ENCODE results near the gene SLC39A8.
A peak's percentile ranks its signal among the peaks of the same experiment; 100 is the strongest.

The SLC39A8 gene

DNA sequence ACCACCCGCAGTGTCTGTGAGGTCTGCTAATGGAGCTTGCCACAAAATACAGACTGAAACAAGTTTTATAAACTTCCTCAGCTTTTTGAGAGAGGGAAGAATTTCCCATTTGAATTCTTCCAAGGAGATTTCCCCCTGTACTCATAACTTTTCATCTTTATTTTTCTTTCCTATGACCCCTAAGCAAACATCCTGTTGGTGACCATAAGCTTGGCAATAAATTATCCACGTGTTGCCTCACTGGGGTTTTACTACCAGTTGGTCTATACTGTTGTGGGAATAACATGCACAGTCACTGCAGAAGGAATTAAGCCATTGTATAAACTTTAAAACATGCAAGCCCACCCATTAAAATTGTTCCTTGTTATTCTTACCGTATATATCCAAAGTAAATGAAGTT, 86.2 kb downstream of the SLC39A8 start:
- TF ChIP-seq, protein P1, sequence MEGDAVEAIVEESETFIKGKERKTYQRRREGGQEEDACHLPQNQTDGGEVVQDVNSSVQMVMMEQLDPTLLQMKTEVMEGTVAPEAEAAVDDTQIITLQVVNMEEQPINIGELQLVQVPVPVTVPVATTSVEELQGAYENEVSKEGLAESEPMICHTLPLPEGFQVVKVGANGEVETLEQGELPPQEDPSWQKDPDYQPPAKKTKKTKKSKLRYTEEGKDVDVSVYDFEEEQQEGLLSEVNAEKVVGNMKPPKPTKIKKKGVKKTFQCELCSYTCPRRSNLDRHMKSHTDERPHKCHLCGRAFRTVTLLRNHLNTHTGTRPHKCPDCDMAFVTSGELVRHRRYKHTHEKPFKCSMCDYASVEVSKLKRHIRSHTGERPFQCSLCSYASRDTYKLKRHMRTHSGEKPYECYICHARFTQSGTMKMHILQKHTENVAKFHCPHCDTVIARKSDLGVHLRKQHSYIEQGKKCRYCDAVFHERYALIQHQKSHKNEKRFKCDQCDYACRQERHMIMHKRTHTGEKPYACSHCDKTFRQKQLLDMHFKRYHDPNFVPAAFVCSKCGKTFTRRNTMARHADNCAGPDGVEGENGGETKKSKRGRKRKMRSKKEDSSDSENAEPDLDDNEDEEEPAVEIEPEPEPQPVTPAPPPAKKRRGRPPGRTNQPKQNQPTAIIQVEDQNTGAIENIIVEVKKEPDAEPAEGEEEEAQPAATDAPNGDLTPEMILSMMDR (conservative IDR thresholded peaks at IDR 0.05; ENCODE audit: low read depth, low read length): no peak
- no peak overlapping the region for H3K4me3 ChIP-seq (ENCODE audit: low read depth, low read length)
- DNase-seq (ENCODE audit: low read depth): no peak

DNA sequence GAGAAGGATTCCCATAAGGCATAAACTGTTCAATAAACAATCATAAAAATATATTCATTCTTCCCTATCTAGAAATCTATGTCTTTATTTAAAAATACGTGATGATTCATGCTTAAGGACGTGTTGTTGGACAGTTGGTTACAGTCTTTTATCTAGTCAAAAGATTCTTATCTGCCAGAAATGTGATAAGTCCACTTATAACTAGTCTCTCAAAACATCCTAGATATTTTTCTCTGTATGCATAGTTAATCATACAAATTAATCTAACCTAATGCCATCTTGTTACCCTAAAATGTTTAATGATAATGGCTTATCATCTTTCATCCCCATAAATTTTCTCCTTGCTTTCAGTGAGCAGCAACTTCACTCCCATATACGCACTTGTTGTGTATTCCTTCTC, 89.0 kb downstream of the SLC39A8 start:
- TF ChIP-seq, protein P1 (conservative IDR thresholded peaks at IDR 0.05; ENCODE audit: low read depth, low read length): no peak
- H3K4me3 ChIP-seq (ENCODE audit: low read depth, low read length): no peak overlapping the region
- no peak for DNase-seq (ENCODE audit: low read depth)

GRCh38 chr4:102253860-102254259, 91.4 kb downstream of the SLC39A8 start:
- TF ChIP-seq, protein P1 (conservative IDR thresholded peaks at IDR 0.05; ENCODE audit: low read depth, low read length): no peak
- no peak for DNase-seq (ENCODE audit: low read depth)
- no peak overlapping the region for H3K4me3 ChIP-seq (ENCODE audit: low read depth, low read length)

- TF ChIP-seq, protein P1 (conservative IDR thresholded peaks at IDR 0.05; ENCODE audit: low read depth, low read length): no peak
- no peak for DNase-seq (ENCODE audit: low read depth)
- no peak overlapping the region for H3K4me3 ChIP-seq (ENCODE audit: low read depth, low read length)
Measured at GRCh38 chr4:102252171-102252570, 93.1 kb downstream of the SLC39A8 start.

DNA sequence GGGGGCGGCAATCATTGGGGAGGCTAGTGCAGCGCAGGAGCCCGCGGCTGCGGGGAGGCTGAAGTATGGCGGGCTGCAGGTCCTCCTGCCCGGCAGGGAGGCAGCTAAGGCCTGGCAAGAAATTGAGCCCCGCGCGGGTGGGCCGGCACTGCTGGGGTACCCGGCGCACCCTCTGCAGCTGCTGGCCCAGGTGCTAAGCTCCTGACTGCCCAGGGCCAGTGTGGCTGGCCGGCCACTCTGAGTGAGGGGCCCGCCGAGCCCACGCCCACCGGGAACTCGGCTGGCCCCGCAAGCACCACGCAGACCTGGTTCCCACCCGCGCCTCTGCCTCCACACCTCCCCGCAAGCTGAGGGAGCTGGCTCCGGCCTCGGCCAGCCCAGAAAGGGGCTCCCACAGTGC, 94.9 kb downstream of the SLC39A8 start:
- TF ChIP-seq, protein P1 (conservative IDR thresholded peaks at IDR 0.05; ENCODE audit: low read depth, low read length): no peak
- no peak for DNase-seq (ENCODE audit: low read depth)
- no peak overlapping the region for H3K4me3 ChIP-seq (ENCODE audit: low read depth, low read length)

DNA sequence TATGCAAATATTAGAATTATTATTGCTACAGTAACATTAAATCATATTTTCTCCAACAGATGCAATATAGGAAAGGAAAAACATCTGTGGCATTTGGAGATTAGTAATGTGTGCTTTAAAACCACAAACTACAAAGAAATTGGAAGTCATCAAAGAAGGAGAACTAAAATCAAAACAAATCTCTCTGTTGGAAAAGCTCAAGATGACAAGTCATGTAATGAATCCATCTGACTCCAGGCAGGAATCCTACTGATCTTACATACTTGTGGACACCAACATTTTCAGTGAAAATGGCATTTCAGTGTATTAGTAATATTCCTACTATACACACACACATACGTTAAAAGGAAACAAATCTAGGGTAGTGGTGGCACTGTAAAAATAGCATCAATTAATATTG, 98.2 kb downstream of the SLC39A8 start:
- H3K4me3 ChIP-seq (ENCODE audit: low read depth, low read length): no peak overlapping the region
- DNase-seq (ENCODE audit: low read depth): peak; percentile 66
- TF ChIP-seq, protein P1 (conservative IDR thresholded peaks at IDR 0.05; ENCODE audit: low read depth, low read length): no peak

DNA sequence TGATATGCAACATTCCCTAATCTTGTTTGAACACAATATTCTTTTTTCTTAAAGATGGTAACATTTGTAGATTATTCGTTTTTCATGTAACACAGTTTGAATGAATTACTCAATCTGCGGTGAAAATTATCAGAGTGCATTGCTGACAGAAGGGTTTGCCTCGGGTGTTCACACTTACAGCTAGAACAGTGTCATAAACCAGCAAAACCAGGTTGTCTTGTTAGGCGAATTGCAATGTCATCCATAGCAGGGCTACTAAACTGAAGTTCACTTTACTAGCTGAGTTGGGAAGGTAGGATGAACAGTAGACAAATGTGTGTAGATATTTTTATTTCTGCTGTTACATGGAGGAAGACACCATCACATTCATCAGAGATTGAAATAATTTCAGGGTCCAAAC, 98.9 kb downstream of the SLC39A8 start:
- TF ChIP-seq, protein P1 (conservative IDR thresholded peaks at IDR 0.05; ENCODE audit: low read depth, low read length): no peak
- DNase-seq (ENCODE audit: low read depth): no peak

More for the DNA sequence above, 98.9 kb downstream of the SLC39A8 start:
- no peak overlapping the region for H3K4me3 ChIP-seq (ENCODE audit: low read depth, low read length)

Data from choroid plexus epithelial cell (primary cell).